HEK293 (cell line): ENCODE results near the gene FGF3.

Experiments
- BCL11A ChIP-seq: fragments of 450-650 bp; formaldehyde crosslinking; IDR thresholded peaks from 2 replicates; pipeline ENCODE4 v1.5.1; 2016; ENCODE audit warnings: low read depth, missing biosample characterization, missing genetic modification characterization
- KLF10 ChIP-seq: fragments of 450-650 bp; IDR thresholded peaks from 2 replicates; pipeline ENCODE4 v1.5.1; 2018; ENCODE audit warnings: missing biosample characterization, mild to moderate bottlenecking, missing genetic modification characterization
- YY2 ChIP-seq: fragments of 450-650 bp; formaldehyde crosslinking; IDR thresholded peaks from 2 replicates; pipeline ENCODE4 v1.5.1; 2016; ENCODE audit warnings: missing biosample characterization, missing genetic modification characterization
- ZBTB7A ChIP-seq: fragments of 450-650 bp; formaldehyde crosslinking; IDR thresholded peaks from 2 replicates; pipeline ENCODE4 v1.5.1; 2016; ENCODE audit warnings: low read depth, missing biosample characterization, missing genetic modification characterization
- ZNF140 ChIP-seq: fragments of 450-650 bp; formaldehyde crosslinking; IDR thresholded peaks from 2 replicates; pipeline ENCODE4 v1.5.1; 2016; ENCODE audit warnings: missing biosample characterization, missing genetic modification characterization
- ZNF274 ChIP-seq, 2 experiments: fragments of 200-500 bp in 1 of 2; fragments of 450-650 bp in 1 of 2; sonication (Bioruptor generic) in 1 of 2; formaldehyde crosslinking in 1 of 2; IDR thresholded peaks; 2 replicates each; pipeline versions ENCODE4 v1.5.1 to v1.6.1; 2014 to 2016; ENCODE audit warnings: borderline replicate concordance in 1 of 2, inconsistent platforms in 1 of 2, low read length in 1 of 2, missing biosample characterization in 1 of 2, missing genetic modification characterization in 1 of 2
- ZNF302 ChIP-seq: fragments of 450-650 bp; formaldehyde crosslinking; IDR thresholded peaks from 2 replicates; pipeline ENCODE4 v1.5.1; 2016; ENCODE audit warnings: missing biosample characterization, missing genetic modification characterization, low read depth
- ZNF423 ChIP-seq: fragments of 450-650 bp; formaldehyde crosslinking; IDR thresholded peaks from 2 replicates; pipeline ENCODE4 v1.5.1; 2016; ENCODE audit warnings: missing biosample characterization, missing genetic modification characterization
- ZNF426 ChIP-seq: fragments of 450-650 bp; formaldehyde crosslinking; IDR thresholded peaks from 2 replicates; pipeline ENCODE4 v1.5.1; 2017; ENCODE audit warnings: missing biosample characterization, missing genetic modification characterization, mild to moderate bottlenecking, inconsistent platforms, moderate library complexity
- TF ChIP-seq, protein P1 (sequence below): fragments of 450-650 bp; formaldehyde crosslinking; IDR thresholded peaks from 2 replicates; pipeline ENCODE4 v1.5.1; 2016; ENCODE audit warnings: missing biosample characterization, missing genetic modification characterization
- TF ChIP-seq, protein P2 (sequence below): fragments of 450-650 bp; formaldehyde crosslinking; IDR thresholded peaks from 2 replicates; pipeline ENCODE4 v1.5.1; 2016; ENCODE audit warnings: missing biosample characterization, missing genetic modification characterization
- TF ChIP-seq, protein P3 (sequence below): fragments of 450-650 bp; formaldehyde crosslinking; IDR thresholded peaks from 2 replicates; pipeline ENCODE4 v1.5.1; 2016; ENCODE audit warnings: missing biosample characterization, missing genetic modification characterization
- TF ChIP-seq, protein P4 (sequence below): fragments of 450-650 bp; formaldehyde crosslinking; IDR thresholded peaks from 2 replicates; pipeline ENCODE4 v1.5.1; 2016; ENCODE audit warnings: missing biosample characterization, missing genetic modification characterization

DNA sequence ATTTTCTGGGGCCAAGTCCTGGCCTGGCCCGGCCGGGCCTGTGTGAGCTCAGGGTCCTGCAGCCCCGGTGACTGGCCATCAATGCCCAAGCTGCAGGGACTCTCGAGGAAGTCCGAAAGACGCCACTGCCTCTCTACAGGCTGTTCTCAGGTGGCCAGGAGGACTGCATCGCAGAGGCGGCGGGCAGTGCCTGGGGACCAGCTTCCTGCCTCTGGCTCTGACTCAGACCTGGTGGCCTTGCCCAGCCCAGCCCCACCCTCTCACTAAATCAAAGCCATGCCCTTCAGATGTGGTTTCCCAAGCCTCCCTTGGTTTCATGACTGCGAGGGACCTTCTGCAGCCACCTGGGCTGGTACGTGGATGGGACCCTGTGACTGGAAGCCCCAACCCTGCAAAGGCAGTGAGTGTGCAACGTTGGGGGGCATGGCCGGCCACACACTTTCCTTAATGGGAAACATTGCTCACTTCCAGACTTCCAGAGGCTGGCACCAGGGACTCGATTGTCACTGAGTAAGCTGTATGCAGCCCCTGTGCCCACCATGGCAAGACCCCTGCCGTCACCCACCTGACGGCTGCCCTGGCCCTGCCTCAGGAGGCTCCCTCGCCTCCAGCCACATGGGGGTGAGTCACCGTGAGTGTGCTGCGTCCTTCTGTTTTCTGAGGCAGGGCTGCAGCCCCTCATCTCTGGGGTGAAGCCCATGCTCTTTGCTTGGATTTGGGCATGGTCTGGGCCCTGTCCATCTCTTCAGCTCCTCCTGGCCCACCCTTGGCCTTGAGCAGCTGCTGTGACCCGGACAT lies 6.0 kb upstream of the FGF3 start:
- TF ChIP-seq ZNF302 (tag by site-specific recombination) (no peak), ZNF274 (IDR thresholded peaks at IDR 0.05; ENCODE audit: low read length) (no peak), ZNF274 (tag by site-specific recombination; IDR thresholded peaks at IDR 0.05; ENCODE audit: borderline replicate concordance) (no peak), YY2 (tag by site-specific recombination) (no peak), ZNF140 (tag by site-specific recombination) (no peak), ZNF426 (tag by site-specific recombination) (no peak), KLF10 (tag by site-specific recombination) (no peak), BCL11A (tag by site-specific recombination) (no peak), ZBTB7A (tag by site-specific recombination) (no peak), ZNF423 (tag by site-specific recombination) (no peak)
- TF ChIP-seq, protein P1, sequence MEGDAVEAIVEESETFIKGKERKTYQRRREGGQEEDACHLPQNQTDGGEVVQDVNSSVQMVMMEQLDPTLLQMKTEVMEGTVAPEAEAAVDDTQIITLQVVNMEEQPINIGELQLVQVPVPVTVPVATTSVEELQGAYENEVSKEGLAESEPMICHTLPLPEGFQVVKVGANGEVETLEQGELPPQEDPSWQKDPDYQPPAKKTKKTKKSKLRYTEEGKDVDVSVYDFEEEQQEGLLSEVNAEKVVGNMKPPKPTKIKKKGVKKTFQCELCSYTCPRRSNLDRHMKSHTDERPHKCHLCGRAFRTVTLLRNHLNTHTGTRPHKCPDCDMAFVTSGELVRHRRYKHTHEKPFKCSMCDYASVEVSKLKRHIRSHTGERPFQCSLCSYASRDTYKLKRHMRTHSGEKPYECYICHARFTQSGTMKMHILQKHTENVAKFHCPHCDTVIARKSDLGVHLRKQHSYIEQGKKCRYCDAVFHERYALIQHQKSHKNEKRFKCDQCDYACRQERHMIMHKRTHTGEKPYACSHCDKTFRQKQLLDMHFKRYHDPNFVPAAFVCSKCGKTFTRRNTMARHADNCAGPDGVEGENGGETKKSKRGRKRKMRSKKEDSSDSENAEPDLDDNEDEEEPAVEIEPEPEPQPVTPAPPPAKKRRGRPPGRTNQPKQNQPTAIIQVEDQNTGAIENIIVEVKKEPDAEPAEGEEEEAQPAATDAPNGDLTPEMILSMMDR: no peak
- TF ChIP-seq, protein P2, sequence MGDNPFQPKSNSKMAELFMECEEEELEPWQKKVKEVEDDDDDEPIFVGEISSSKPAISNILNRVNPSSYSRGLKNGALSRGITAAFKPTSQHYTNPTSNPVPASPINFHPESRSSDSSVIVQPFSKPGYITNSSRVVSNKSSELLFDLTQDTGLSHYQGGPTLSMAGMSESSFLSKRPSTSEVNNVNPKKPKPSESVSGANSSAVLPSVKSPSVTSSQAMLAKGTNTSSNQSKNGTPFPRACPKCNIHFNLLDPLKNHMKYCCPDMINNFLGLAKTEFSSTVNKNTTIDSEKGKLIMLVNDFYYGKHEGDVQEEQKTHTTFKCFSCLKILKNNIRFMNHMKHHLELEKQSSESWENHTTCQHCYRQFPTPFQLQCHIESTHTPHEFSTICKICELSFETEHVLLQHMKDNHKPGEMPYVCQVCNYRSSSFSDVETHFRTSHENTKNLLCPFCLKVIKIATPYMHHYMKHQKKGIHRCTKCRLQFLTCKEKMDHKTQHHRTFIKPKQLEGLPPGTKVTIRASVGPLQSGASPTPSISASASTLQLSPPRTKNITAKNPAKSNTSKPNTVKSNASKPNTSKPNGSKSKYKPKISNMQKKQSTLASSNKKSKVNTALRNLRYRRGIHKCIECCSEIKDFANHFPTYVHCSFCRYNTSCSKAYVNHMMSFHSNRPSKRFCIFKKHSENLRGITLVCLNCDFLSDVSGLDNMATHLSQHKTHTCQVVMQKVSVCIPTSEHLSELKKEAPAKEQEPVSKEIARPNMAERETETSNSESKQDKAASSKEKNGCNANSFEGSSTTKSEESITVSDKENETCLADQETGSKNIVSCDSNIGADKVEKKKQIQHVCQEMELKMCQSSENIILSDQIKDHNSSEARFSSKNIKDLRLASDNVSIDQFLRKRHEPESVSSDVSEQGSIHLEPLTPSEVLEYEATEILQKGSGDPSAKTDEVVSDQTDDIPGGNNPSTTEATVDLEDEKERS (tag by site-specific recombination): no peak
- TF ChIP-seq, protein P3, sequence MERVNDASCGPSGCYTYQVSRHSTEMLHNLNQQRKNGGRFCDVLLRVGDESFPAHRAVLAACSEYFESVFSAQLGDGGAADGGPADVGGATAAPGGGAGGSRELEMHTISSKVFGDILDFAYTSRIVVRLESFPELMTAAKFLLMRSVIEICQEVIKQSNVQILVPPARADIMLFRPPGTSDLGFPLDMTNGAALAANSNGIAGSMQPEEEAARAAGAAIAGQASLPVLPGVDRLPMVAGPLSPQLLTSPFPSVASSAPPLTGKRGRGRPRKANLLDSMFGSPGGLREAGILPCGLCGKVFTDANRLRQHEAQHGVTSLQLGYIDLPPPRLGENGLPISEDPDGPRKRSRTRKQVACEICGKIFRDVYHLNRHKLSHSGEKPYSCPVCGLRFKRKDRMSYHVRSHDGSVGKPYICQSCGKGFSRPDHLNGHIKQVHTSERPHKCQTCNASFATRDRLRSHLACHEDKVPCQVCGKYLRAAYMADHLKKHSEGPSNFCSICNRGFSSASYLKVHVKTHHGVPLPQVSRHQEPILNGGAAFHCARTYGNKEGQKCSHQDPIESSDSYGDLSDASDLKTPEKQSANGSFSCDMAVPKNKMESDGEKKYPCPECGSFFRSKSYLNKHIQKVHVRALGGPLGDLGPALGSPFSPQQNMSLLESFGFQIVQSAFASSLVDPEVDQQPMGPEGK: no peak
- TF ChIP-seq, protein P4, sequence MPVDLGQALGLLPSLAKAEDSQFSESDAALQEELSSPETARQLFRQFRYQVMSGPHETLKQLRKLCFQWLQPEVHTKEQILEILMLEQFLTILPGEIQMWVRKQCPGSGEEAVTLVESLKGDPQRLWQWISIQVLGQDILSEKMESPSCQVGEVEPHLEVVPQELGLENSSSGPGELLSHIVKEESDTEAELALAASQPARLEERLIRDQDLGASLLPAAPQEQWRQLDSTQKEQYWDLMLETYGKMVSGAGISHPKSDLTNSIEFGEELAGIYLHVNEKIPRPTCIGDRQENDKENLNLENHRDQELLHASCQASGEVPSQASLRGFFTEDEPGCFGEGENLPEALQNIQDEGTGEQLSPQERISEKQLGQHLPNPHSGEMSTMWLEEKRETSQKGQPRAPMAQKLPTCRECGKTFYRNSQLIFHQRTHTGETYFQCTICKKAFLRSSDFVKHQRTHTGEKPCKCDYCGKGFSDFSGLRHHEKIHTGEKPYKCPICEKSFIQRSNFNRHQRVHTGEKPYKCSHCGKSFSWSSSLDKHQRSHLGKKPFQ (tag by site-specific recombination): no peak
